Adipocyte (in vitro differentiated cells): ENCODE data around the gene HFM1.
"Not testable (repeated sequence)": the region's sequence is repeated elsewhere in the genome, so short reads cannot be mapped to it uniquely, and the experiment has no call there.

Experiments used
- DNase-seq: peaks from one replicate; pipeline ENCODE4 v3.0.0-alpha.2; 2015; ENCODE audit warnings: low read depth
- H3K27me3 ChIP-seq: replicated peaks from 2 replicates; pipeline ENCODE4 v1.7.0; 2013; ENCODE audit warnings: mild to moderate bottlenecking, low read length, moderate library complexity; ENCODE audit not compliant: control insufficient read depth, insufficient read depth
- H3K36me3 ChIP-seq: 2 replicates; pipeline ENCODE4 v1.7.0; 2013; ENCODE audit warnings: low read length, mild to moderate bottlenecking, moderate library complexity; ENCODE audit not compliant: control insufficient read depth, insufficient read depth, severe bottlenecking
- H3K4me1 ChIP-seq: 2 replicates; pipeline ENCODE4 v1.7.0; 2013; ENCODE audit warnings: mild to moderate bottlenecking, low read length, moderate library complexity; ENCODE audit not compliant: control insufficient read depth, insufficient read depth
- H3K4me3 ChIP-seq: 2 replicates; pipeline ENCODE4 v1.7.0; 2013; ENCODE audit warnings: mild to moderate bottlenecking, low read length, moderate library complexity
- H3K9ac ChIP-seq: 2 replicates; pipeline ENCODE4 v1.7.0; 2013; ENCODE audit warnings: mild to moderate bottlenecking, low read length, moderate library complexity
- H3K9me3 ChIP-seq: 2 replicates; pipeline ENCODE4 v1.7.0; 2013; ENCODE audit warnings: mild to moderate bottlenecking, low read length, moderate library complexity; ENCODE audit not compliant: control insufficient read depth

Gene HFM1

DNA sequence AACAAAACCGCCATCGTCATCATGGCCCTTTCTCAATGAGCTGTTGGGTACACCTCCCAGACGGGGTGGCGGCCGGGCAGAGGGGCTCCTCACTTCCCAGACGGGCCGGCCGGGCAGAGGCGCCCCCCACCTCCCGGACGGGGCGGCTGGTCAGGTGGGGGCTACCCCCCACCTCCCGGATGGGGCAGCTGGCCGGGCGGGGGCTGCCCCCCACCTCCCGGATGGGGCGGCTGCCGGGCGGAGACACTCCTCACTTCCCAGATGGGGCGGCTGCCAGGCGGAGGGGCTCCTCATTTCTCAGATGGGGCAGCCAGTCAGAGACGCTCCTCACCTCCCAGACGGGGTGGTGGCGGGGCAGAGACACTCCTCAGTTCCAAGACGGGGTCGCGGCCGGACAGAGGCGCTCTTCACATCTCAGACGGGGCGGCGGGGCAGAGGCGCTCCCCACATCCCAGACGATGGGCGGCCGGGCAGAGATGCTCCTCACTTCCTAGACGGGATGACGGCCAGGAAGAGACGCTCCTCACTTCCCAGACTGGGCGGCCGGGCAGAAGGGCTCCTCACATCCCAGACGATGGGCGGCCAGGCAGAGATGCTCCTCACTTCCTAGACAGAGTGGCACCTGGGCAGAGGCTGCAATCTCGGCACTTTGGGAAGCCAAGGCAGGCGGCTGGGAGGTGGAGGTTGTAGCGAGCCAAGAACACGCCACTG, 115.6 kb downstream of the HFM1 start:
- not testable (repeated sequence) for H3K4me1 ChIP-seq, DNase-seq

DNA sequence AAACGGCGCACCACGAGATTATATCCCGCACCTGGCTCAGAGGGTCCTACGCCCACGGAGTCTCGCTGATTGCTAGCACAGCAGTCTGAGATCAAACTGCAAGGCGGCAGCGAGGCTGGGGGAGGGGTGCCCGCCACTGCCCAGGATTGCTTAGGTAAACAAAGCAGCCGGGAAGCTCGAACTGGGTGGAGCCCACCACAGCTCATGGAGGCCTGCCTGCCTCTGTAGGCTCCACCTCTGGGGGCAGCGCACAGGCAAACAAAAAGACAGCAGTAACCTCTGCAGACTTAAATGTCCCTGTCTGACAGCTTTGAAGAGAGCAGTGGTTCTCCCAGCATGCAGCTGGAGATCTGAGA, 117.7 kb downstream of the HFM1 start:
- not testable (repeated sequence) for H3K4me3 ChIP-seq, H3K27me3 ChIP-seq, DNase-seq, H3K9ac ChIP-seq, H3K4me1 ChIP-seq, H3K9me3 ChIP-seq, H3K36me3 ChIP-seq

More for the DNA sequence above, 115.6 kb downstream of the HFM1 start:
- H3K9me3 ChIP-seq, H3K4me3 ChIP-seq, H3K27me3 ChIP-seq, H3K36me3 ChIP-seq, H3K9ac ChIP-seq: not testable (repeated sequence)

- not testable (repeated sequence) for H3K9ac ChIP-seq, H3K4me1 ChIP-seq, H3K4me3 ChIP-seq, H3K9me3 ChIP-seq, DNase-seq, H3K36me3 ChIP-seq, H3K27me3 ChIP-seq
These were observed 118.2 kb downstream of the HFM1 start for GRCh38 chr1:91286259-91286961.

GRCh38 chr1:91283421-91283726, 121.3 kb downstream of the HFM1 start:
- no peak overlapping the region for H3K4me3 ChIP-seq
- peak overlapping the region; percentile 73 for H3K9ac ChIP-seq
- H3K36me3 ChIP-seq, result no peaks in the 10 kb centered on the region
- no peak for DNase-seq
- H3K27me3 ChIP-seq, result no peaks in the 10 kb centered on the region
- H3K9me3 ChIP-seq, result no peaks in the 10 kb centered on the region
- no peaks in the 10 kb centered on the region for H3K4me1 ChIP-seq

- no peaks in the 10 kb centered on the region for H3K27me3 ChIP-seq
- H3K4me3 ChIP-seq, result peak overlapping the region; percentile 70
- H3K36me3 ChIP-seq, result no peaks in the 10 kb centered on the region
- peak overlapping the region; percentile 73 for H3K9ac ChIP-seq
- DNase-seq, result peak; percentile 90
- no peaks in the 10 kb centered on the region for H3K9me3 ChIP-seq
- H3K4me1 ChIP-seq, result no peaks in the 10 kb centered on the region
These were observed 121.8 kb downstream of the HFM1 start for GRCh38 chr1:91282695-91283420.

- no peak for DNase-seq
- no peaks in the 10 kb centered on the region for H3K27me3 ChIP-seq
- H3K9me3 ChIP-seq, result no peaks in the 10 kb centered on the region
- no peaks in the 10 kb centered on the region for H3K4me1 ChIP-seq
- H3K36me3 ChIP-seq, result no peaks in the 10 kb centered on the region
- H3K9ac ChIP-seq, result no peak overlapping the region
- no peak overlapping the region for H3K4me3 ChIP-seq
These were observed 122.9 kb downstream of the HFM1 start for GRCh38 chr1:91281782-91282181.

GRCh38 chr1:91278754-91279153, 125.9 kb downstream of the HFM1 start:
- Histone ChIP-seq H3K4me3 (no peak overlapping the region), H3K4me1 (no peaks in the 10 kb centered on the region), H3K36me3 (no peaks in the 10 kb centered on the region), H3K9ac (no peak overlapping the region), H3K27me3 (no peaks in the 10 kb centered on the region), H3K9me3 (no peaks in the 10 kb centered on the region)
- peak; percentile 66 for DNase-seq

- no peak overlapping the region for H3K4me3 ChIP-seq
- no peaks in the 10 kb centered on the region for H3K4me1 ChIP-seq
- H3K9ac ChIP-seq, result no peak overlapping the region
- H3K36me3 ChIP-seq, result no peaks in the 10 kb centered on the region
- no peaks in the 10 kb centered on the region for H3K9me3 ChIP-seq
- H3K27me3 ChIP-seq, result no peaks in the 10 kb centered on the region
- DNase-seq, result no peak
These were observed 130.8 kb downstream of the HFM1 start for GRCh38 chr1:91273875-91274274.

GRCh38 chr1:91261655-91262054, 143.0 kb downstream of the HFM1 start:
- no peak overlapping the region for H3K9ac ChIP-seq
- H3K36me3 ChIP-seq, result no peaks in the 10 kb centered on the region
- no peak for DNase-seq
- no peaks in the 10 kb centered on the region for H3K9me3 ChIP-seq
- H3K27me3 ChIP-seq, result no peaks in the 10 kb centered on the region
- no peaks in the 10 kb centered on the region for H3K4me1 ChIP-seq
- no peak overlapping the region for H3K4me3 ChIP-seq

DNA sequence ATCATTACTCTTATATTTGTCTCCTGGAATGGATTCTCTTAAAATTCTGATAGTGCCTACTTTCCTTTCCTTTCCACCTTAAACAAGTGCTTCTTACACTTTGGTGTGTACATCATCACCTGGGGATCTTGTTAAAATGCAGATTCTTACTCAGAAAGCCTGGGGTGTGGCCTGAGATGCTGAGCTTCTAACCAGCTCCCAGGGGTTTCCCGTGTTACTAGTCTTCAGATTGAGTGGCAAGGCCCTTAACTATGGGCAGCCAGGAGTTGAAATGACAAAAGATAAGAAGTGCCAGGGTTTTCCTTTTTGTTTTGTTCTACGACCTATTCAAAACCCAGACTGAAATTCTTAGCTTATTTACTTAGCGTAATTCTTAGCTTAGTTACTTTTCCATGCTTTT, 159.2 kb downstream of the HFM1 start:
- Histone ChIP-seq H3K4me1 (peaks cover 3% of the 10 kb centered on the region), H3K27me3 (no peaks in the 10 kb centered on the region), H3K36me3 (no peaks in the 10 kb centered on the region), H3K4me3 (no peak overlapping the region), H3K9ac (no peak overlapping the region), H3K9me3 (no peaks in the 10 kb centered on the region)
- DNase-seq, result no peak

DNA sequence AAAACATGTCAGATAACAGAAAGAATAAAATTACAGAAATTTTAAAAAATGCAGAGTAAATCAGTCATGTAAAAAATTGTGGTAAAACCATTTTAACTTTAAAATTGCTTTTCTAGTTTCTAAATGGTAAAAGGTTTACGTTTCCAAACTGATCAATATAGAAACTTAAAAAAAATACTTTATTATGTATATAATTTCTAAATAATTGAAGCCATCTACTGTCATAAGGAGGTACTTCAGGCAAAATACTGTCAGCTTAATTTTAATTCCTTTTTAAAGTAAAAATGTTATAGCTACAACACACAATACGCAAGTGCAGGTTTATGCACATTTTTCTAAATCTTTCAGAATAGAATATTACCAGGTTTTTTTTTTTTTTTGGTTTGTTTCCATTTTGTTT, 159.9 kb downstream of the HFM1 start:
- H3K4me3 ChIP-seq, result no peak overlapping the region
- H3K9me3 ChIP-seq, result no peaks in the 10 kb centered on the region
- H3K36me3 ChIP-seq, result no peaks in the 10 kb centered on the region
- H3K27me3 ChIP-seq, result no peaks in the 10 kb centered on the region
- H3K9ac ChIP-seq, result no peak overlapping the region
- H3K4me1 ChIP-seq, result peaks cover 7% of the 10 kb centered on the region
- DNase-seq, result peak; percentile 2
